IPS-18a (cell line): ENCODE results near the gene KSR1.
"Not testable (repeated sequence)": the region's sequence is repeated elsewhere in the genome, so short reads cannot be mapped to it uniquely, and the experiment has no call there.

Source experiments
- H3K27ac ChIP-seq: one replicate; pipeline ENCODE4 v1.5.1; 2013; ENCODE audit warnings: low read length
- H3K27me3 ChIP-seq: one replicate; pipeline ENCODE4 v1.6.1; 2013; ENCODE audit warnings: mild to moderate bottlenecking, low read length; ENCODE audit not compliant: control insufficient read depth, insufficient read depth
- H3K36me3 ChIP-seq: one replicate; pipeline ENCODE4 v1.6.1; 2013; ENCODE audit warnings: low read depth, low read length; ENCODE audit not compliant: control insufficient read depth
- H3K4me1 ChIP-seq: one replicate; pipeline ENCODE4 v1.6.1; 2013; ENCODE audit warnings: low read depth, low read length; ENCODE audit not compliant: control insufficient read depth
- H3K4me3 ChIP-seq: one replicate; pipeline ENCODE4 v1.5.1; 2013; ENCODE audit warnings: low read length
- H3K9ac ChIP-seq: one replicate; pipeline ENCODE4 v1.6.1; 2013; ENCODE audit warnings: mild to moderate bottlenecking, low read length, moderate library complexity
- H3K9me3 ChIP-seq: one replicate; pipeline ENCODE4 v1.6.1; 2013; ENCODE audit warnings: low read depth, low read length; ENCODE audit not compliant: control insufficient read depth

Gene KSR1

GRCh38 chr17:27625856-27626255 lies 169.6 kb downstream of the KSR1 start:
- Histone ChIP-seq H3K27ac (no peak overlapping the region), H3K4me3 (no peak overlapping the region), H3K36me3 (peaks cover 13% of the 10 kb centered on the region), H3K9ac (no peak overlapping the region), H3K27me3 (no peaks in the 10 kb centered on the region), H3K4me1 (no peaks in the 10 kb centered on the region), H3K9me3 (no peaks in the 10 kb centered on the region)

- H3K27me3 ChIP-seq: no peaks in the 10 kb centered on the region
- no peak overlapping the region for H3K27ac ChIP-seq
- H3K36me3 ChIP-seq: peaks cover 13% of the 10 kb centered on the region
- H3K9me3 ChIP-seq: no peaks in the 10 kb centered on the region
- no peaks in the 10 kb centered on the region for H3K4me1 ChIP-seq
- H3K4me3 ChIP-seq: no peak overlapping the region
- H3K9ac ChIP-seq: no peak overlapping the region
These were observed 171.3 kb downstream of the KSR1 start for GRCh38 chr17:27627514-27627913.

GRCh38 chr17:27628376-27628775 lies 172.1 kb downstream of the KSR1 start:
- Histone ChIP-seq H3K4me1 (no peaks in the 10 kb centered on the region), H3K9me3 (no peaks in the 10 kb centered on the region), H3K4me3 (no peak overlapping the region), H3K27ac (no peak overlapping the region), H3K36me3 (peaks cover 8% of the 10 kb centered on the region), H3K27me3 (no peaks in the 10 kb centered on the region), H3K9ac (no peak overlapping the region)

- H3K9ac ChIP-seq, H3K27me3 ChIP-seq, H3K9me3 ChIP-seq, H3K27ac ChIP-seq, H3K36me3 ChIP-seq, H3K4me3 ChIP-seq, H3K4me1 ChIP-seq: not testable (repeated sequence)
These were observed 173.0 kb downstream of the KSR1 start for GRCh38 chr17:27629260-27629659.

- Histone ChIP-seq H3K36me3 (peaks cover 3% of the 10 kb centered on the region), H3K4me1 (no peaks in the 10 kb centered on the region), H3K9ac (no peak within 1 kb of the TSS), H3K27ac (no peak within 1 kb of the TSS), H3K27me3 (no peaks in the 10 kb centered on the region), H3K4me3 (no peak within 1 kb of the TSS), H3K9me3 (no peaks in the 10 kb centered on the region)
These were observed 174.6 kb downstream of the KSR1 start, which contains the start of gene LGALS9 for GRCh38 chr17:27630607-27631410. Gene LGALS9, plus strand, starts transcription at chr17:27631188. Its CDS starts 78 bp downstream, at chr17:27631266.

GRCh38 chr17:27631411-27631760 lies 175.1 kb downstream of the KSR1 start:
- Histone ChIP-seq H3K4me1 (no peaks in the 10 kb centered on the region), H3K27ac (no peak overlapping the region), H3K4me3 (no peak overlapping the region), H3K9me3 (no peaks in the 10 kb centered on the region), H3K36me3 (peaks cover 1% of the 10 kb centered on the region), H3K9ac (no peak overlapping the region), H3K27me3 (no peaks in the 10 kb centered on the region)

- Histone ChIP-seq H3K9ac (no peak overlapping the region), H3K27me3 (no peaks in the 10 kb centered on the region), H3K9me3 (no peaks in the 10 kb centered on the region), H3K27ac (no peak overlapping the region), H3K36me3 (no peaks in the 10 kb centered on the region), H3K4me1 (no peaks in the 10 kb centered on the region), H3K4me3 (no peak overlapping the region)
These were observed 175.9 kb downstream of the KSR1 start for GRCh38 chr17:27631897-27632725.

GRCh38 chr17:27632766-27633165 lies 176.5 kb downstream of the KSR1 start:
- not testable (repeated sequence) for H3K27ac ChIP-seq, H3K36me3 ChIP-seq, H3K27me3 ChIP-seq, H3K9ac ChIP-seq, H3K4me3 ChIP-seq, H3K4me1 ChIP-seq, H3K9me3 ChIP-seq

- Histone ChIP-seq H3K27me3 (no peaks in the 10 kb centered on the region), H3K36me3 (no peaks in the 10 kb centered on the region), H3K9me3 (no peaks in the 10 kb centered on the region), H3K27ac (no peak overlapping the region), H3K4me1 (no peaks in the 10 kb centered on the region), H3K9ac (no peak overlapping the region), H3K4me3 (no peak overlapping the region)
These were observed 177.2 kb downstream of the KSR1 start for GRCh38 chr17:27633312-27634025.

- H3K36me3 ChIP-seq: no peaks in the 10 kb centered on the region
- H3K9me3 ChIP-seq: no peaks in the 10 kb centered on the region
- no peak overlapping the region for H3K4me3 ChIP-seq
- no peaks in the 10 kb centered on the region for H3K4me1 ChIP-seq
- H3K27me3 ChIP-seq: no peaks in the 10 kb centered on the region
- no peak overlapping the region for H3K27ac ChIP-seq
- no peak overlapping the region for H3K9ac ChIP-seq
These were observed 177.7 kb downstream of the KSR1 start for GRCh38 chr17:27634026-27634335.

- H3K9me3 ChIP-seq: no peaks in the 10 kb centered on the region
- no peak overlapping the region for H3K9ac ChIP-seq
- no peaks in the 10 kb centered on the region for H3K27me3 ChIP-seq
- H3K36me3 ChIP-seq: no peaks in the 10 kb centered on the region
- no peak overlapping the region for H3K4me3 ChIP-seq
- no peak overlapping the region for H3K27ac ChIP-seq
- no peaks in the 10 kb centered on the region for H3K4me1 ChIP-seq
These were observed 178.5 kb downstream of the KSR1 start for GRCh38 chr17:27634776-27635175.
